ENCODE measurements around the gene SQSTM1. TPM values are rescaled to one million over a fixed set of nuclear protein-coding genes. Genes with fewer than 3 reads are reported as not detected.

Gene SQSTM1
- total and polyA plus RNA-seq, 2 of the 8 experiments (the other 6 are each of a cell fraction or from before 2014, with no cell fraction given) = 78.6 to 110 TPM

DNA sequence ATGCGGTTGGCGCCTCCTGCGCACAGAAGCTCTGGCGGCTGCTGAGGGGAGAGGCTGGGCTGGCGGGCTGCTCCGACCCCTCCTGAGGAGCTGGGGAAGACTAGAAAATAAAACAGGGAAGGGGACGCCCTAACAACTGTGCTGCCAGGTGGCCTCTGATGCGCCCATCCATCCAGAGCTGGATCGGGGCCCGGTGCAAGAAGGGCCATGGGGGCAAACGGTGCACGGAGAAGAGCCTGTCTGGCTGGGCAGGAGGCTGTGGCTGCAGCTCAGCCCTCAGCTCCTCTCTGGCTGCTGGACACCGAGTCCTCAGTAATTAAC lies 58.9 kb downstream of the SQSTM1 start:
- H3K36me3 ChIP-seq (ENCODE audit: control insufficient read depth in 2 of 4, insufficient read depth in 4 of 4, low read length in 3 of 4) = peaks cover 3 to 35% (median 16%) of the 10 kb centered on the region in 4 experiments; a peak in 7 of 8 replicates
- POLR2A ChIA-PET (ENCODE audit: partially characterized antibody) = interaction anchor here (0.9 to 2.0 kb wide), 4 partner anchors 10 to 27 kb away, joined by 3 to 6 read pairs (median 3); no protein-coding TSS in a partner anchor
- H4K91ac ChIP-seq (replicated peaks; ENCODE audit: insufficient read length, low read length) = no peak overlapping the region
- no peak overlapping the region for H3K23ac ChIP-seq (ENCODE audit: insufficient read length)
- H2AFZ ChIP-seq (ENCODE audit: low read length) = no peak overlapping the region
- no peak overlapping the region for H4K8ac ChIP-seq (ENCODE audit: extremely low read depth, insufficient read depth, low read length)
- no peak overlapping the region for H3K4me3 ChIP-seq (ENCODE audit: extremely low read depth in 1 of 4, insufficient read depth in 2 of 4, low read depth in 3 of 4, low read length in 4 of 4)
- H2BK120ac ChIP-seq (replicated peaks; ENCODE audit: low read depth, low read length) = no peak overlapping the region
- no peak overlapping the region for H3K9ac ChIP-seq (replicated peaks in 1 of 4; ENCODE audit: extremely low read depth in 1 of 4, low read depth in 3 of 4, low read length in 3 of 4)
- 0 out of 2 replicates have a peak, but pooled peaks cover 2% of the 10 kb centered on the region for H3K23me2 ChIP-seq (ENCODE audit: low read depth, low read length)
- no peak for DNase-seq (ENCODE audit: low read depth in 1 of 2, low spot score in 2 of 2)
- H2BK12ac ChIP-seq (ENCODE audit: low read depth, low read length) = no peak overlapping the region
- peaks cover 8 to 16% of the 10 kb centered on the region in 2 experiments for H3K9me3 ChIP-seq (ENCODE audit: insufficient read depth in 2 of 2, low read depth in 1 of 2, low read length in 1 of 2)
- 97% methylated on average over 12 of the region's 13 CpGs; no CpG with 5 or more reads in 1 of the 2 experiments for WGBS, 2 experiments (ENCODE audit: extremely low coverage in 1 of 2, insufficient coverage in 1 of 2, insufficient read length in 1 of 2, insufficient replicate concordance in 2 of 2, low coverage in 1 of 2, low lambda C conversion rate in 2 of 2, missing lambda C conversion rate in 1 of 2)
- H3K56ac ChIP-seq (replicated peaks; ENCODE audit: insufficient read length, low read depth, low read length) = no peak overlapping the region
- H2AK5ac ChIP-seq (ENCODE audit: low read depth, low read length) = no peak overlapping the region
- H2BK5ac ChIP-seq (ENCODE audit: low read depth, low read length) = no peak overlapping the region; the same call in 1 of the 2 replicates
- no peaks in the 10 kb centered on the region for H3K27me3 ChIP-seq (replicated peaks in 1 of 4; ENCODE audit: control insufficient read depth in 3 of 4, extremely low read depth in 1 of 4, insufficient read depth in 3 of 4, low read length in 3 of 4)
- no peak overlapping the region for H3K14ac ChIP-seq (ENCODE audit: insufficient read length)
- no peaks in the 10 kb centered on the region for H3K4me1 ChIP-seq (replicated peaks in 1 of 4; ENCODE audit: control insufficient read depth in 3 of 4, insufficient read depth in 4 of 4, low read length in 3 of 4)
- peaks cover 0 to 4% of the 10 kb centered on the region in 2 experiments for H4K20me1 ChIP-seq (replicated peaks in 1 of 2; ENCODE audit: control insufficient read depth in 1 of 2, insufficient read depth in 2 of 2, low read length in 2 of 2)
- H3K79me2 ChIP-seq (ENCODE audit: control insufficient read depth in 1 of 2, insufficient read depth in 2 of 2, low read length in 2 of 2) = no peaks in the 10 kb centered on the region
- H3K27ac ChIP-seq (ENCODE audit: low read depth, low read length) = no peak overlapping the region
- no peak overlapping the region for H2BK20ac ChIP-seq (ENCODE audit: low read length)
- H4K5ac ChIP-seq (ENCODE audit: insufficient read length, low read depth, low read length) = no peak overlapping the region
- no peak overlapping the region for H3K4me2 ChIP-seq (ENCODE audit: insufficient read depth in 1 of 2, low read depth in 2 of 2, low read length in 2 of 2)
- TF ChIP-seq TCF12 (IDR thresholded peaks at IDR 0.05; ENCODE audit: low read depth, low read length) (no peak), NANOG (IDR thresholded peaks at IDR 0.05; ENCODE audit: insufficient read depth, low read depth, low read length, poor library complexity, severe bottlenecking) (no peak), KDM4A (IDR thresholded peaks at IDR 0.05; ENCODE audit: low read depth, low read length, severe bottlenecking) (no peak), CBX5 (IDR thresholded peaks at IDR 0.05; ENCODE audit: low read depth, low read length) (no peak), CTBP2 (IDR thresholded peaks at IDR 0.05; ENCODE audit: borderline replicate concordance, insufficient read depth, insufficient read length, low read length) (no peak), SAP30 (IDR thresholded peaks at IDR 0.05; ENCODE audit: insufficient read depth, insufficient replicate concordance, low read length) (no peak)
- TF ChIP-seq, protein P1, sequence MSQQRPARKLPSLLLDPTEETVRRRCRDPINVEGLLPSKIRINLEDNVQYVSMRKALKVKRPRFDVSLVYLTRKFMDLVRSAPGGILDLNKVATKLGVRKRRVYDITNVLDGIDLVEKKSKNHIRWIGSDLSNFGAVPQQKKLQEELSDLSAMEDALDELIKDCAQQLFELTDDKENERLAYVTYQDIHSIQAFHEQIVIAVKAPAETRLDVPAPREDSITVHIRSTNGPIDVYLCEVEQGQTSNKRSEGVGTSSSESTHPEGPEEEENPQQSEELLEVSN (IDR thresholded peaks at IDR 0.05) = no peak
- no peak overlapping the region for H3K18ac ChIP-seq (ENCODE audit: extremely low read depth, low read length)
- H3K4ac ChIP-seq (replicated peaks; ENCODE audit: insufficient read length, low read depth, low read length) = no peak overlapping the region
- H2BK15ac ChIP-seq (ENCODE audit: low read length) = no peak overlapping the region
- CTCF ChIA-PET (ENCODE audit: partially characterized antibody) = interaction anchor here (0.7 to 8.0 kb wide), 6 partner anchors 8 to 96 kb away, joined by 3 to 67 read pairs (median 6); no protein-coding TSS in a partner anchor
- H3K79me1 ChIP-seq (ENCODE audit: low read depth, low read length) = no peaks in the 10 kb centered on the region
- FAIRE-seq = no peak

Data from H1 (cell line).